HL-60/S4 treated with phorbol 12-myristate 13-acetate at 8.2 ng/mL for 4 days and 3 days (cell line): ENCODE results near the gene RASGRP3.
"Not testable (repeated sequence)": the region's sequence is repeated elsewhere in the genome, so short reads cannot be mapped to it uniquely, and the experiment has no call there.

Experiments
- in situ Hi-C: fragments of 300-500 bp; cut with MboI; formaldehyde crosslinking; loops from 2 replicates; pipeline ENCODE4 v1.15.0; 2022; ENCODE audit warnings: low sequenced_read_pairs

Gene RASGRP3

DNA sequence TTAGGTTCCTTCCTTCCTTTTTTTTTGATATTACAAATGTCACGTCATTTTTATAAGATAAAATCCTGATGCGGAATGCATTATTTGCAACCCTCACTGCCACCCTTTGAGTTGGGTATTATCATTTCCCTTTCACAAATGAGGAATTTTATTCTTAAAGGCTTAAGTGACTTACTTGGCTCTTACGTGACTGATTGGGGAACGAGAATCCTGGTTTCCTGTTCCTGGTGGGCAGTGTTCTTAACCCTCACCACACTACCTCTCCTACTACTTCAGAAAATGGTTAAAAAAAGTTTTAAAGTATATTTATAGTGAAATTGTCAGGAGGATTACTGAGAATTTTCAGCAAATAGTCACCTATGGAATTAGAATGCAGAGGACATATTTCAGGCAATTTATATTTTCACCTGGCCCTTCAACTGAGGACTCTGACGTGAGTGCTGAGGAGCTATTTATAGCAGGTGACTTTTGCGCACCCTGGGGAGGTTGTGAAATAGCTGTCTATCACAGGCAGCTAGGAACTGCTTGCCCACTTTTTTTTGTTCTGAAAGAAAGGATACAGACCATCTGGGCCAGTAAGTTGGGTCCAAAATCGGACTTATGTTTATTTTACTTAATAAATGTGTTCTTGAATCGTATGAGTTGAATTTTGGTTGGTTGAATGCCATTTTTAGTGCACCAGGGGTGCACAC lies 18.7 kb upstream of the RASGRP3 start:
- in situ Hi-C loops, result no loop called here

GRCh38 chr2:33458248-33458819 lies 18.1 kb upstream of the RASGRP3 start:
- in situ Hi-C loops, result no loop called here

DNA sequence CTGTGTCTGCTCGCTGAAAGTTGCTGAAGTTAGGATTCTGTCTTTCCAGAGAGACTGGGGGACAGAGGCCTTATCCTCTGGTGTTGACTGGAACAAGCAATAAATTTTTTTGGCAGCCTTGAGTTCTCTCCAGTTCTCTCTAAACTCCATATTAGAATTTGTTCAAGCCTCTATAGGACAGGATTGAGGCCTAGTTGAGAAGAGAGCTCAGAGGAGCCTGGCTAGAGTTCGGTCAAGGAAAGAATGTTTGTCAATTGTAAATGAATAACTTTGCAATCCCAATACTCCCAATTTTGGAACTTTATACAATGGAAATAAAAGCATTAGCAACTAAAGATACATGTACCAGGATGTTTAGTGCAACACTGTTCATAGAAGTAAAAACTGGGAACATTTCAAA lies 16.7 kb upstream of the RASGRP3 start:
- in situ Hi-C loops, result no loop called here

DNA sequence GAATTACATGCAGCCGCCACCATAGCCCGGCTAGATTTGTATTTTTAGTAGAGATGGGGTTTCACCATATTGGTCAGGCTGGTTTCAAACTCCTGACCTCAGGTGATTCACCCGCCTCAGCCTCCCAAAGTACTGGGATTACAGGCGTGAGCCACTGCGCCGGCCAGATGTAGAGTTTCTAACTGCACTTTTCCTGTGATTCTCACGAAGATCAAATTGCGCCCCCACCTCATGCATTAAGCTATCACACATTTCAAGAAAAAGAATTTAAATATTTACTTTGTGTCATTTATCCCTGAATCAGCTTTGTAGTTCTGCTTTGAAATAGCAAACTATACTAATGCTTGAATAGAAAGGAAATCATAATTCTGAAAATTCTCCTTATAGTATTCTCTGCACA lies 13.9 kb upstream of the RASGRP3 start:
- in situ Hi-C loops, result not testable (repeated sequence)

DNA sequence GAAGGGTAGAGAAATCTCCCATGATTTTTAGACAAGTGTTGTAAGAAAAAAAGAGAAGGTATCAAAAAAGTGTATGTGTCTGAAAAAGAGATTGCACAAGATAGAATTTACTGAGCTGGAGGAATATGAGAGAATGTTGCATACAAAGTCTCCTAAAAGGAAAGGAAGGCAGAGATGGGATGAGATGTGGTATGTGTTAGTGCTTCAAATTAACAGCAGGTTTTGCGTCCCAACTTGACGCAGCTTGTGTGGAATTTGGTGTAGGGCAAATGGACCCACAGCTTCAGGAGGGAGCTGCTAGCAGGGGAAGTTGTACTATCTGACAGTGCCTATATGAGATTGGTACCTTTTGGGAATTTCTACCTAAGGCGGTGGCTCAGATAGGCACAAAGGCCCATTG lies 9.0 kb upstream of the RASGRP3 start:
- in situ Hi-C loops, result no loop called here

DNA sequence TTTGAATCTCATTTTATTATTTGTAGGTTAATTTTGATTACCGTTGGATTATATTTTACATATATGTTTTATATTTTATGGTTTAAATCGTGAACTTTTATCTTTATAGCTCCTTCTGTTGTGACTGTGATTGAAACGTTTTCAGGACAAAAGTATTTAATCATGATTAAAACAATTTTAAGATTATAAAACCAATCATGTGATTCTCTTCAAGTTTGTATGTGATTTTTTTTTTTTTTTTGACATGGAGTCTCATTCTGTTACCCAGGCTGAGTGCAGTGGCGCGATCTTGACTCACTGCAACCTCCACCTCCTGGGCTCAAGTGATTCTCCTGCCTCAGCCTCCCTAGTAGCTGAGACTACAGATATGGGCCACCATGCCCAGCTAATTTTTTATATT lies 7.2 kb upstream of the RASGRP3 start:
- in situ Hi-C loops, result no loop called here

DNA sequence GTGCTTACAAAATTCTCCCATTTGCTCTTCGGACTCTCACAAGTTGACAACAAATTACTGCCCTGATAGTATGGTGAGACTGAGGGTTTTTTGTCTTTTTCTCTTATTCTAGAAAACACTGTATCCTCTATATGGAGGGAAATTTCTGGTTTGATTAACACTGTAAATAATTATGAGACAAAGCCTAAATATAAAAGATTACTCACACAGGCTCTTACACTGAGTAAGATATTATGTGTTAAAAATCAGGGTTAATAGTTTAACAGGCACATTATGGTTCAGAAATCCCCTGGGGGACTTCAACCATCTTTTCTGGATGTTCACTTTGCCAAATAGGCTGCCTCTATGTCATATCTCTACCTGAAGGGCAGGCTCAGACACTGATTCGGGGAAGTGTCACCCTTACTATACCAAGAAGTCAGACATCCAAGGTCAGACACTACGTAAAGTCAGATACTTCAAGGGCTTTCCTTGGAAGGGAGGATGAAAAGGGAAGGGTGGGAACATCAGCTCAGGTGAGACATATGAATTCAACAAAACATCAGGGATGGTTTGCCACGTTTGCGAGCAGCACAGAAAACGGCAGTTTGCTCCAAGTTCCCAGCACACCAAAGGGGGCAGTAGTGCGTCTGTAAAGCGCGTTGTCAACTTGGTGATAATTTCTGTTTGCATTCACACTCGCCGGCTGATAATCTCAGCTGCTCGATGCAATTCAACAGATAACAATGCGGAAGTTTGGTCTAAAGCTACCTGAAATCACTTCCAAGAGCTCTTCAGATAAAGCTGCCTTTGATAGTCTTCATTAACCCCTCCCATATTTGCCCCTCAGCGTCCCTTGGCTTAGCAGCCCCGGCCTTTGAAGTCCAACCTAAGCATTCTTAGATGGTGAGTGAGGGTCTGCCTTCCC lies 972 bp upstream of the RASGRP3 start:
- in situ Hi-C loops, result no loop called here

DNA sequence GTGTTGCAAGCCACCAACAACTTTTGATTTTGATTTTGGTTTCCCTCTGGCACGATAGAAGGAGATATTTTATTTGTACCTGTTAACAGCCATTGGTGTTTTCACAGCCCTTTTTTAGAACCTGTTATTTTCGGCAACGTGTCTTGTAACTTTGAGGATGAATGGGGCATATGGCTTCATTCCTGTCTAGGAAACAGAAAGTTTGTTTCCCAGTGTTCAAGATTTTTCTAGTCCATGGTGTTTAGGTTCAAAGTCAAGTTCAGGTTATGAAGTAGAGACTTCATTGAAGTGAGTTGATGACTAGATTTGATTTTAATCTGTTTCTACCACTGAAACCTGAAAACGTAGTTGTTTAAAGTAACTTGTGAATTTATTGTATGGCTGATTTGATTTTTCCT lies 343 bp downstream of the RASGRP3 start:
- in situ Hi-C loops, result no loop called here

DNA sequence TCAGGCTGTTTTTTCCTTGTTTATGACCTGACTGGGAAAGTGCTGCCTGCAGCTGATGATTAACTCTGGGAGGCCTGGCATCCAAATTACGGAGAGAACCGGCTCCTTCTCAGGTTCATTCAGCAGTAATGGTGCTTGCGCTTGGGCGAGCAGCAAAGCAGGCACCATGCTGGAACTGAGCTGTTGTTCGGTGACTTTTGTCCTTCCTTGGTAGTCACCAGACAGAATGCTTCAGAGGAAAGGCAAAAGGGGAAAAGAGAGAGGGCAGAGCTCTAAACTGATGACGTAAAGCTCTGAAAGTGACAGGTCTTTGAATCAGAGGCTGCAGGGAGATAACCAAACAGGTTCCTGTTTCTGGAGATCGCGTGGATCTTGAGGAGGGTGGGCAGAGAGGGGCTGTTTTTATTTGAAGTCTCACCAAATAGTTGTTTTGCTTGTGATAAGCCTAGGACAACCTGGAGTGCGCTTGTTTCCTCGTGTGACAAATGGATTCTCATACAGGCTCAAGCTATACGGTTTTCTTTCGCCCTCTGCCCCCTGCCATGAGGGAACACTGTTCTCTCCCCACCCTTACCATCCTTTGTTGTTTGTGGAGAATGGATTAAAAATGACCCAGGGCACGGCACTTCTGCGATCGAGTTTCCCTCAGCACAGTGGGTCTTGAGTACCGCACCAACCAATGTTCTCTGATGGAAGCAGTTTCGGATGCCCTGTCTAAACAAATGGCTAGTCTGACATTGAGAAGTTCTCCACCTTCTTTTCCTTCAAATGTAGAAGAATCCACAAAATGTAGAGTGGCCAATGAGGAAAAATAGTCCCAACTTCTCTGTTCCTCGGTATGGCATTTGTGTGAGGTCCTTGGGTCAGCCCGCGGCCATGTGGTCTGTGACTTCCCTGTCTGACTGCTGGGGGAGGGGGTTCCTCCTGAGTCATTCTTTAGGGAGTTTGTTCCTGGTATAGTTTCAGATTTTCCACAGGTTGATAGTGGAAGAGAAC lies 1.3 kb downstream of the RASGRP3 start:
- in situ Hi-C loops, result no loop called here

DNA sequence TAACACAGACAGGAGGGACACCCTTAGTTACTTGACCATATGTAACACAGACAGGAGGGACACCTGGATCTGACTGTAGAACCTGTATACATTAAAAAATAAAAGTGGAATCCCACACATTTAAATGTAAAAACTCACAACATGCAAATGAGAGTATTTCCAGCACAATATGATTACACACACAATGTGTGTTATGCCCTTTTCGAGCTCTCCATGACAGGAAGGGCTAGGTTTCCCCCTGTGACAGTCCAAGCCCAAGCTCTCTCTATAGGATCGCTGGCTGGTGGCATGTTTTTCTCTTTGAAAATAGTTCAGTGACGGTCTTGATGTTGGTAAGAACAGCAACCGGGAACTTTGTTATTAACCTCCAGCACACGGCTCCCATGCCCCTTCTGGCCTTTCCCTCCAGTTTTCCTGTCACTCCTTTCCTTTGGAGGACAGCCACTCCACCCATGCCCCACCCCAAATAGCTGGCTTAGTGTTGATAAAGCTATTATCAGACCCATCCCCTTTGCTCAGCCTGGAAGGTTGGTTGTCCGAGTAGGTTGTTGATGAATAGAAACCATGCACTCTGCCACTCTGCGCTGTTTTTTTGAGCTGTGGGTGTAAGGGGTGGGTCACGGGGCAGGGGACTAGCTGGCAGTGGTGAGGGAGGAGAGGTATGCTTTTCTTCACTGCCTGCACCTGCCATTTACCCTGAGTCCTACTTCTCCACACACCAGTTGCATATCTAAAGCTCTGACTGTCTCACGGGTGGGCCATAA lies 2.7 kb downstream of the RASGRP3 start:
- in situ Hi-C loops, result no loop called here

- in situ Hi-C loops, result no loop called here
Observed at GRCh38 chr2:33482518-33482917, 6.1 kb downstream of the RASGRP3 start.

GRCh38 chr2:33484042-33484621 lies 7.7 kb downstream of the RASGRP3 start:
- in situ Hi-C loops, result no loop called here

GRCh38 chr2:33485051-33485450 lies 8.6 kb downstream of the RASGRP3 start:
- in situ Hi-C loops, result no loop called here

- in situ Hi-C loops, result no loop called here
Observed at GRCh38 chr2:33486544-33486943, 10.1 kb downstream of the RASGRP3 start.

- in situ Hi-C loops, result no loop called here
Observed at GRCh38 chr2:33488178-33488690, 11.8 kb downstream of the RASGRP3 start.

GRCh38 chr2:33488715-33489540 lies 12.5 kb downstream of the RASGRP3 start:
- in situ Hi-C loops, result no loop called here

GRCh38 chr2:33489835-33490431 lies 13.5 kb downstream of the RASGRP3 start:
- in situ Hi-C loops, result no loop called here

DNA sequence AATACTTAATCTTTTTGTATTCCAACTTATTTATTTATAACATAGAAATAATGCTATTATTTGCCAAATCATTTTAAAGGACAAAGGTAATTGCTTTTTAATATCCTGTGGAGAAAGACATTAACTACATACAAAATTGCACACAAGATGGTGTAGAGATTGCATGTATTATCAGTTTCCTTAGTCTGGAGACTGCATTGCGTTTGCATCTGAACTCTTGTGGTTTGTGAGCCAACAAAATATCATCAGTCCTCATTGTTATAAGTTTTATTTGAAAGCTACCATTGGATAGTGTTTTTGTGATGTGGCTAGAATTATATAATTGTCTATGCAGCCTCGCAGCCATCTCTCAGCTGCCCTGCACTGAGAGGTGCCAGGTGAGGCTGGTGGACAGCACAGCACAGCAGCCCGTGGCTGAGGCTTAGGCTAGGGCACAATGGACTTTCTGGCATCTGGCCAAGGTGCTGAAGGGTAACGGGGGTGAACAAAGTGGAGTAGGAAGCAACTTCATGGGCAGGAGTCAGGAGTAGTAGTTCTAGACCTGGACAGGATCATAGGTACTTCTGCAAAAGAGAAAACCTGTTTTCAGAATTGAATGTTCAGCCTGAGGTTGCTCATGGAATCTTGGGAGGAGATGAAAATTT lies 15.1 kb downstream of the RASGRP3 start:
- in situ Hi-C loops, result no loop called here
